ENCODE data around the gene BMF. TPM values are rescaled to one million over a fixed set of nuclear protein-coding genes. Genes with fewer than 3 reads are reported as not detected.
"Not testable (repeated sequence)": the region's sequence is repeated elsewhere in the genome, so short reads cannot be mapped to it uniquely, and the experiment has no call there.

The BMF gene
- total RNA-seq, 1 experiment from 2014 or later = 13.2 TPM

DNA sequence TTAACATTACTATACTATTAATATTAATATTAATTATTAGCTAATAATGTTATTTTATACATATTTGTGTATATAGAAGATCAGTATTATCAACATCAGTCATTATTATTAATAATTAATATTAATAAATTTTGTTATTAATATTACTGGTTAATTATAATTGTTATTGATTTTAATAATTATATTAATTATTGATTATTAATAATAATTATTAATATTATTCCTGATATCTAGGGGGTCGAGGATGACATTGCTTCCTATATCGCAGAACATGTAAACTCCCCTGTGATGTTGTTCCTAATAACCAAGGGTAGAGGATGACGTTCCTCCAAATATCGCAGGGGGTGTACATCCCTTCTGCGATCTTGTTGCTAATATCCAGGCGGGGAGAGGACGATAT, 17.3 kb upstream of the BMF start:
- H3K9me3 Mint-ChIP-seq = peaks cover 0 to 2% of the 10 kb centered on the region in 2 experiments; a peak in 2 of 5 replicates
- H3K14ac ChIP-seq (ENCODE audit: insufficient read depth, low read length) = no peak overlapping the region
- no peak overlapping the region for H3K27ac ChIP-seq (ENCODE audit: insufficient read length, low read depth, low read length)
- H4K91ac ChIP-seq (ENCODE audit: insufficient read length, low read depth, low read length) = no peak overlapping the region
- H3K4me1 ChIP-seq (ENCODE audit: insufficient read depth, low read length) = peaks cover 4% of the 10 kb centered on the region; the same call in 1 of the 2 replicates
- no peaks in the 10 kb centered on the region for H3K36me3 Mint-ChIP-seq (ENCODE audit: insufficient read depth in 1 of 3, low read depth in 3 of 3)
- H2BK15ac ChIP-seq (ENCODE audit: low read depth, low read length) = no peak overlapping the region
- H3K9me3 ChIP-seq (ENCODE audit: control insufficient read depth, low read depth, low read length) = no peaks in the 10 kb centered on the region
- H3K4ac ChIP-seq (ENCODE audit: low read depth, low read length) = no peak overlapping the region
- H3K27me3 Mint-ChIP-seq (ENCODE audit: low read depth) = peaks cover 7% of the 10 kb centered on the region
- H3K27me3 ChIP-seq (ENCODE audit: insufficient read depth, low read length) = no peaks in the 10 kb centered on the region
- no CpG with 5 or more reads among the region's 7 CpGs for WGBS (ENCODE audit: extremely low coverage, insufficient read length, low lambda C conversion rate)
- no peak overlapping the region for H3K9ac ChIP-seq (ENCODE audit: extremely low read depth, insufficient read length, low read length)
- H3K23ac ChIP-seq (ENCODE audit: insufficient read length, low read depth, low read length) = no peak overlapping the region
- no peaks in the 10 kb centered on the region for H3K23me2 ChIP-seq (ENCODE audit: insufficient read length, low read depth, low read length, poor library complexity, severe bottlenecking)
- H2BK12ac ChIP-seq (ENCODE audit: insufficient read length, low read depth, low read length) = no peak overlapping the region
- no peak overlapping the region for H3K27ac Mint-ChIP-seq
- TF ChIP-seq, protein P1, sequence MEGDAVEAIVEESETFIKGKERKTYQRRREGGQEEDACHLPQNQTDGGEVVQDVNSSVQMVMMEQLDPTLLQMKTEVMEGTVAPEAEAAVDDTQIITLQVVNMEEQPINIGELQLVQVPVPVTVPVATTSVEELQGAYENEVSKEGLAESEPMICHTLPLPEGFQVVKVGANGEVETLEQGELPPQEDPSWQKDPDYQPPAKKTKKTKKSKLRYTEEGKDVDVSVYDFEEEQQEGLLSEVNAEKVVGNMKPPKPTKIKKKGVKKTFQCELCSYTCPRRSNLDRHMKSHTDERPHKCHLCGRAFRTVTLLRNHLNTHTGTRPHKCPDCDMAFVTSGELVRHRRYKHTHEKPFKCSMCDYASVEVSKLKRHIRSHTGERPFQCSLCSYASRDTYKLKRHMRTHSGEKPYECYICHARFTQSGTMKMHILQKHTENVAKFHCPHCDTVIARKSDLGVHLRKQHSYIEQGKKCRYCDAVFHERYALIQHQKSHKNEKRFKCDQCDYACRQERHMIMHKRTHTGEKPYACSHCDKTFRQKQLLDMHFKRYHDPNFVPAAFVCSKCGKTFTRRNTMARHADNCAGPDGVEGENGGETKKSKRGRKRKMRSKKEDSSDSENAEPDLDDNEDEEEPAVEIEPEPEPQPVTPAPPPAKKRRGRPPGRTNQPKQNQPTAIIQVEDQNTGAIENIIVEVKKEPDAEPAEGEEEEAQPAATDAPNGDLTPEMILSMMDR (conservative IDR thresholded peaks at IDR 0.05) = no peak
- peaks cover 35 to 40% of the 10 kb centered on the region in 2 experiments for H3K4me1 Mint-ChIP-seq
- no peak overlapping the region for H2BK20ac ChIP-seq (ENCODE audit: low read depth, low read length, poor library complexity, severe bottlenecking)
- H3K56ac ChIP-seq (ENCODE audit: insufficient read length, low read depth, low read length) = no peak overlapping the region
- H2BK5ac ChIP-seq (ENCODE audit: insufficient read length, low read length) = no peak overlapping the region
- H2BK120ac ChIP-seq (ENCODE audit: low read depth, low read length, poor library complexity, severe bottlenecking) = no peak overlapping the region
- no peak overlapping the region for H3T11ph ChIP-seq (ENCODE audit: low read length)
- DNase-seq = no peak
- H4K8ac ChIP-seq (replicated peaks; ENCODE audit: insufficient read length, low read depth, low read length) = no peak overlapping the region
- H3K18ac ChIP-seq (ENCODE audit: insufficient read length, low read depth, low read length) = no peak overlapping the region
- no peak overlapping the region for H3K4me2 ChIP-seq (ENCODE audit: insufficient read depth, insufficient read length, low read length)
- H3K4me3 Mint-ChIP-seq = no peak overlapping the region; a peak in 1 of 5 replicates
- H4K5ac ChIP-seq (ENCODE audit: insufficient read length, low read depth, low read length) = no peak overlapping the region
- no peak overlapping the region for H2AFZ ChIP-seq (ENCODE audit: low read length)
- H4K20me1 ChIP-seq (ENCODE audit: control insufficient read depth, insufficient read depth, insufficient read length) = no peaks in the 10 kb centered on the region
- no peak overlapping the region for H2AK5ac ChIP-seq (ENCODE audit: insufficient read length, low read length)
- no peaks in the 10 kb centered on the region for H3K79me1 ChIP-seq (ENCODE audit: insufficient read depth, low read depth, low read length, poor library complexity, severe bottlenecking)
- H3K79me2 ChIP-seq (ENCODE audit: insufficient read depth, low read length) = no peaks in the 10 kb centered on the region

DNA sequence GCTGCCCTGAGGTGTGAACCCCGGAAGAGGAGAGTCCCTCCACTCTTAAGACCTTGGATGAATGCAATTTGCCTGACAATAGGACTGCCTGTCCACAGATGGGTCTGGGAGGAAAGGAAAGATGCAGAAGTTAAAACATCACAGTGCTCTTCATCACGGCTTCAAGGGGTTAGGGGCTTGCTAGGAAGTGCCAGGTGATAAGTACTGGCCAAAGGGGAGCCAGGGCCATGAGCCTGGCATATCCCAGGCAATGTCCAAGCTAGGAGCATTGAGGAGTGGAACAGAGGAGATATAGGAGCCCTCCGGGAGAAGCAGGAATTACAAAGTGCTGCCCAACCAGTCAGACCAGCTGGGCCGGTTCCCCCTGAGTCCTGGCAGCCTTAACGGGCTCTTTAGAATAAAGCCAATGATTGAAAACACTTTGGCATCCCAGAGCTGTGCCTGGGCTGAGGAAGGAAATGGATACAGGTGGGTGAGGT, 16.2 kb upstream of the BMF start:
- not testable (repeated sequence) for H4K5ac ChIP-seq (ENCODE audit: insufficient read length, low read depth, low read length); H2BK120ac ChIP-seq (ENCODE audit: low read depth, low read length, poor library complexity, severe bottlenecking); H2BK20ac ChIP-seq (ENCODE audit: low read depth, low read length, poor library complexity, severe bottlenecking); H3K27me3 Mint-ChIP-seq (ENCODE audit: low read depth); H2BK15ac ChIP-seq (ENCODE audit: low read depth, low read length); H3K27me3 ChIP-seq (ENCODE audit: insufficient read depth, low read length); H3K18ac ChIP-seq (ENCODE audit: insufficient read length, low read depth, low read length); H3K27ac ChIP-seq (ENCODE audit: insufficient read length, low read depth, low read length); H3K9ac ChIP-seq (ENCODE audit: extremely low read depth, insufficient read length, low read length); H3K23ac ChIP-seq (ENCODE audit: insufficient read length, low read depth, low read length); H3K14ac ChIP-seq (ENCODE audit: insufficient read depth, low read length); H2AK5ac ChIP-seq (ENCODE audit: insufficient read length, low read length); H3K23me2 ChIP-seq (ENCODE audit: insufficient read length, low read depth, low read length, poor library complexity, severe bottlenecking); H3K9me3 ChIP-seq (ENCODE audit: control insufficient read depth, low read depth, low read length); H2BK5ac ChIP-seq (ENCODE audit: insufficient read length, low read length); H2BK12ac ChIP-seq (ENCODE audit: insufficient read length, low read depth, low read length); H4K20me1 ChIP-seq (ENCODE audit: control insufficient read depth, insufficient read depth, insufficient read length); H3K4me1 ChIP-seq (ENCODE audit: insufficient read depth, low read length); H3K4ac ChIP-seq (ENCODE audit: low read depth, low read length); H3K9me3 Mint-ChIP-seq; H4K8ac ChIP-seq (replicated peaks; ENCODE audit: insufficient read length, low read depth, low read length); H3K36me3 Mint-ChIP-seq (ENCODE audit: insufficient read depth in 1 of 3, low read depth in 3 of 3); H3K79me1 ChIP-seq (ENCODE audit: insufficient read depth, low read depth, low read length, poor library complexity, severe bottlenecking); H3K79me2 ChIP-seq (ENCODE audit: insufficient read depth, low read length); H3T11ph ChIP-seq (ENCODE audit: low read length); H4K91ac ChIP-seq (ENCODE audit: insufficient read length, low read depth, low read length); H3K56ac ChIP-seq (ENCODE audit: insufficient read length, low read depth, low read length); H2AFZ ChIP-seq (ENCODE audit: low read length)
- peaks cover 35 to 40% of the 10 kb centered on the region in 2 experiments for H3K4me1 Mint-ChIP-seq
- peak overlapping the region; percentile 20 for H3K4me2 ChIP-seq (ENCODE audit: insufficient read depth, insufficient read length, low read length)
- H3K4me3 Mint-ChIP-seq = peak overlapping the region; percentile 44 to 64; a peak in 2 of 5 replicates
- DNase-seq = peak; percentile 57
- H3K27ac Mint-ChIP-seq = peak overlapping the region; percentile 97 to 99 (median 98)
- WGBS (ENCODE audit: extremely low coverage, insufficient read length, low lambda C conversion rate) = no CpG with 5 or more reads among the region's 5 CpGs

Data from H9 (cell line).